ENCODE measurements around the gene C19orf33.
A peak's percentile ranks its signal among the peaks of the same experiment; 100 is the strongest.
"Not testable (repeated sequence)": the region's sequence is repeated elsewhere in the genome, so short reads cannot be mapped to it uniquely, and the experiment has no call there.

C19orf33 gene

DNA sequence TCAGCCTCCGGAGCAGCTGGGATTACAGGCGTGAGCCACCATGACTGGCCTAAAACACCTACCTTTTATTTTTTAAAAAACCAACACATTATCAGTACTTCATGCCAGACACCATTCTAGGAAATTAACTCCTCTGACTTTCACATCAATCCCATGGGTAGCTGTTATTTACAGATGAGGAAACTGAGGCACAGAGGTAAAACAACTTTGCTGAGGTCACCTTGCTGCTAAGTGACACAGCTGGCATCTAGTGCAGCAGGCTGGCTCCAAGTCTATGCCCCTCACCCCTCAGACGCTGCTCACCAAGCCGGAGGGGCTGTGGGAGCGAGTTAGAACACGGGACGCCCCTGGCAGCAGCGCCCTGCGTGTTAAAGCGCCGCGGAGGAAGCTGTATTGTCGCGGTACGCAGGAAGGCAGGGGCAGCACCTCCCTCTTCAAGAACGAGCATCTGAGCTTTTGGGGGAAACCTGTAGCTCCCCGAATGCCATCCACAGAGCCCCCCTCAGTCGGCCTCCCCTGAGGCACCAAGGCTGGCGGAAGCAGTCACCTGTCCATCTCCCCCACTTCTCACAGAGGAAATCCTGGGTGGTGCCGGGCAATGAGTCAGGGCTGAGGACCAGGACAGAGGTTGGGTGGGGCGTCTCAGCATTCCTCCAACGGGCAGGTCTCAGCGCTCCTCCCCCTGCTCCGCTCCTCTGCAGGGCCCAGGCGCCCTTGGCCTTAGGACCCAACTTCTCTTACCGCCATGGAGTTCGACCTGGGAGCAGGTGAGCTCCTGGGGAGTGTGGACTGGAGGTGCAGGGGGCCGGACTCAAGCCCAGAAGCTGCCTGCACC lies at the start of gene C19orf33:
Gene C19orf33, plus strand, starts transcription at position 735 of the 835 bp plus-strand sequence. Its CDS starts 11 bp downstream, at position 746.
- DNase-seq (ENCODE audit: low read depth in 3 of 3), result no peak

DNA sequence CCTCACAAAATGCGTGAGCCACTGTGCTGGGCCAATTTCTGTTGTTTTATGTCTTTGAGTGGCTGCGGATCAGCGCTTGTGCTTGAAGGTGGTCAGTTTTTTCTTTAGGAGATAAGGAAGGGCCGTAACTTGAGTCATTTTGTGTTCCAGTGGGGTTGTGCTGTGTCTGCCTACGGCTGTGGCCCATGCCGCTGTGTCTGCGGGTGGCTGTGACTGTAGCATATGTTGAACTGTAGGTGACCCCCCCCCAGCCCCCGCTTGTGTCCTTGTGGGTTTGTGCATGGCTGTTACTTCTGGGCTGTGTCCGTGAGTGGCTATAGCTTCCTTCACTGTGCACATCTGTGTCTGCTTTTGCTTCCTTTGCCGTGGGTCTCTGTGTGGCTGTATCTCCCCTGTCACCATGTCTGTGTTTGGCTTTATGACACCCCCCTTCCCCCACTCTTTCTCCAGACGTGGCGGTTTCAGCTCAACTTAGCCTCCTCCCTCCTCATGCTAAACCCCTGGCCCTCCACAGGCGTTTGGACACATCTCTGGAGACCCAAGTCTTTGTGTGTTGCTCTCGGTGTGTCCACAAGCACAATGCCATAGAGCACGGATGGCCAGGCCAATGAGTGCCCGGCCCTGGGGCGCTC lies 48.6 kb upstream of the C19orf33 start:
- no peak for DNase-seq (ENCODE audit: low read depth in 3 of 3)

DNA sequence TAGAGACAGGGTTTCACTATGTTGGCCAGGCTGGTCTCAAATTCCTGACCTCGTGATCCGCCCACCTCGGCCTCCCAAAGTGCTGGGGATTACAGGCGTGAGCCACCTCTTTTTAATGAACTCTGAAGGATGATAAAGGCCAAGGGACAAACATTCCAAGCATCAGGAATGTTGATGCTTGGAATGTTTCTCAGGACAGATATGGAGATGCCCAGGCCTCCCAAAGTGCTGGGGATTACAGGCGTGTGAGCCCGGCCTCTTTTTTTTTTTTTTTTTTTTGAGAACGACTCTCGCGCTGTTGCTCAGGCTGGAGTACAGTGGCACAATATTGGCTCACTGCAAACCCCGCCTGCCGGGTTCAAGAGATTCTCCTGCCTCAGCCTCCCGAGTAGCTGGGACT lies 42.1 kb upstream of the C19orf33 start:
- DNase-seq (ENCODE audit: low read depth in 3 of 3), result not testable (repeated sequence)

DNA sequence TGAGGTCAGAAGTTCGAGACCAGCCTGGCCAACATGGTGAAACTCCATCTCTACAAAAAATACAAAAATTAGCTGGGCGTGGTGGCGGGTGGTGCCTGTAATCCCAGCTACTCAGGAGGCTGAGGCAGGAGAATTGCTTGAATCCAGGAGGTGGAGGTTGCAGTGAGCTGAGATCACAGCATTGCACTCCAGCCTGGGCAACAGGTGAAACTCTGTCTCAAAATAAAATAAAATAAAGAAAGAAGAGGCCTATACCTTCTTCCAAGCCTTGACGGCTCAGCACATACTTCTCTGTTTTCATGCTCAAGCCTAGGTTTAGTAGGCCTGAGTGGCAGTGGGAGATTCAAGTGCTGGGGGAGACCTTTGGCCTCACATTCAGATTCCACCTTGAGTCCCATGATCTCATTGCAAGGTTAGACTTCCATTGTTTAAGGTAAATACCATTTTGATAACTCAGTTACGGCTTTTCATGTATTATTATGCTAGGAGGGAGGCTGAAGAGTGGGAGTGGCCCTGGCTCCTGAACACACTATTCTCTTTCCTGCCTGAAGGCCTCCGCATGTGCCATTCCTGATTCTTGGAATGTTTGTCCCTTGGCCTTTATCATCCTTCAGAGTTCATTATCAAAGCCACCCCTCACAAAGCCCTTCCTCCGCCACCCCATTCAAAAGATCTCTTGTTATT lies 41.3 kb upstream of the C19orf33 start:
- no peak for DNase-seq (ENCODE audit: low read depth in 3 of 3)

DNA sequence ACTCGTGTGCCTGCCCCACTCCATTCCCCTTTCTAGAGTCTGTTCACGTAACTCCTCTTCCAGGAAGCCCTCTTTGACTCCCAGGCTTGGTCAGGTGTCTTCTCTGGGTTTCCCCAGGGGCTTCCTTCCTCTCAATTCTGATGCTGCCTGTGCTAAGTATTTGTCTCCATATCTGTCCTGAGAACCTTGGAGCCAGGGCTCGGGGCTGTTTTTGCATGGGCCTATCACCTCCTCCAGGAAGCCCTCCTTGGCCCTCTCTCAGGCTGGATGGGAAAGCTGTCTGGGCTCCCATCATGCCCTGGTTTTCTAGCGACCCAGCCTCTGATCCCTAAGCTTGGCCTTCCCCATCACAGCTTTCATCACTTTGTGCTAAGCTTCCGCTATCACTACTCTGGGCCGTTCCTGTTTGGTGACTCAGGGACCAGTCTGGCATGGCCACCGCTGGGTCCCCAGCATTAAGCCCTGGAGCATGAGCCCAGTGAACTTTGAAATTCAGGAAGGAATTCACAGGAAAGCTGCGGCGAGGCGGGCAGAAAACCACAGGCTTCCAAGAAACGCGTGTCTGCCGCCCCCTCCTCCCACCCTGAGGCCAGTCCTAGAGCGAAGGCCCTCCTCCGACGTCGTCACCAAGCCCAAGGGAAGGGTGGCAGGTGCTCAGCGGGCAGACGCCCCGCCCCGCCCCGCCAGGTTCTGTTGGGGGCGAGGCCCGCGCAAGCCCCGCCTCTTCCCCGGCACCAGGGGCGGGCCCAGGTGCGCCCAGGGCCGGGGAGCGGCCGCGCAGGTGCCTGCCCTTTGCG lies 40.2 kb upstream of the C19orf33 start:
- peak; percentile 57 to 73 (median 63) for DNase-seq (ENCODE audit: low read depth in 3 of 3)

DNA sequence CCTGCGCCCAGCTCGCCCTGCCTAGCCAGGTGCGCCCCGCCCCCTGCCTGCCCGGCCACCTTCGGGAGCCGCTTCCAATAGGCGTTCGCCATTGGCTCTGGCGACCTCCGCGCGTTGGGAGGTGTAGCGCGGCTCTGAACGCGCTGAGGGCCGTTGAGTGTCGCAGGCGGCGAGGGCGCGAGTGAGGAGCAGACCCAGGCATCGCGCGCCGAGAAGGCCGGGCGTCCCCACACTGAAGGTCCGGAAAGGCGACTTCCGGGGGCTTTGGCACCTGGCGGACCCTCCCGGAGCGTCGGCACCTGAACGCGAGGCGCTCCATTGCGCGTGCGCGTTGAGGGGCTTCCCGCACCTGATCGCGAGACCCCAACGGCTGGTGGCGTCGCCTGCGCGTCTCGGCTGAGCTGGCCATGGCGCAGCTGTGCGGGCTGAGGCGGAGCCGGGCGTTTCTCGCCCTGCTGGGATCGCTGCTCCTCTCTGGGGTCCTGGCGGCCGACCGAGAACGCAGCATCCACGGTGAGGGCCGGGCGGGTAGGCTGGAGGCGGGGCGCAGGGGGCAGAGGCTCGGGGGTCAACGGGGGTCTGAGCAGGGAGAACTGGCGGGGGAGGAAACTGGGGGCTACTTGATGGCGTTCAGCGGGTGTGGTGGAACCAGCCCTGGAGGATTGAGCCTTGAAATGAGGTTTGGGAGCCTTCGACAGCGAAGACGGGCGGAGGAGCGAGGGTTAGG lies 39.4 kb upstream of the C19orf33 start, which contains the start of gene SPINT2:
Gene SPINT2, plus strand, starts transcription at position 88 of the 727 bp plus-strand sequence. Its CDS starts 320 bp downstream, at position 408.
- DNase-seq (ENCODE audit: low read depth in 3 of 3), result peak in 1 of 3 experiments; percentile 15

DNA sequence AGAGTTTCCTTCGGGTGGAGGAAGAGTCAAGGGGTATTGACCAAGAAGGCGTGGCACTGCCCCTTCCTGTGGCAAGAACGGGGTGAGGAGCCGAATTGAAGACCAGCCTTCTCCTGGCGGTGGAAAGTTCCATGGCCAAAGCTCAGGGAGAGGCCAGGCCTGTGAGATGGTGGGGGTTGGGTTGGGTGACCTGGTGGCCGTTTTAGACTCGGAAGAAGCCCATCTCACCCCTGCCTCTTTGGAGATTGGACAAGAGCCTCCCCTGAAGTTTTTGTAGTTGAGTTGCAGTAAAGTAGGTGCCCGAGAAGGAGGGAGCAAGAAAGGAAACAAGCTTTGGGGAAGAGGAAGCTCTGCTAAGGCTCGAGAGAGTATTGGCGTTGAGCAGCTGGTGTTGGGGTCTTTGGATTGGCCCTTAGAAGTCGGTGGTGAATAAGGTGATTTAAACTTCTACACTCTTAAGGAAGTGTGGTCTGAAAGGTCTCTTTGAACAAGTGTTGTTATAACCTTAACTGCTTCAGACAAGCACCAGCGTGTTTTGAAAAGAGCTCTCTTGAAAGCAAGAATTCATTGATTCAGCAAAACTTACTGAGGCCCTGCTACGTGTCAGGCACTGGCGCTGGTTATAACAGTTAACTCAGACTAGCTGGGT lies 38.7 kb upstream of the C19orf33 start:
- no peak for DNase-seq (ENCODE audit: low read depth in 3 of 3)

DNA sequence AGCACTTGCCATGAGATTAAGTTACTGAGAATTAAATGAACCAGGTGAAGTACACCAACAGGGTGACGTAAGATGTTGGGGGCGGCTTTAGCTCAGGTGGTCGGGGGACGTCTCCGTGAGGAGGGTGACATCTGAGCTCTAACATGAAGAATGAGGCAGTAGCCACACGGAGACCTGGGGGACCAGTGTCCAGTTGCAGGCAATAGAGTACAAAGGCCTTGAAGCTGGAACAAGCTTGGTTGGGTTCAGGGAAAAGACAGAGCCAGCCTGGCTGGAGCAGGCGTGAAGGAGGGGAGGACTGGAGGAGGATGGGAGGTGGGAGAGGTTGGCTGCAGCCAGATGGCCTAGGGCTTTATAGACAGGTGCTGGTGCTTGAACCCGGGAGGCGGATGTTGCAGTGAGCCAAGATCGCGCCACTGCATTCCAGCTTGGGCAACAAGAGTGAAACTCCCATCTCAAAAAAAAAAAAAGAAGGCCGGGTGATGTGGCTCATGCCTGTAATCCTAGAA lies 38.1 kb upstream of the C19orf33 start:
- DNase-seq (ENCODE audit: low read depth in 3 of 3), result no peak

DNA sequence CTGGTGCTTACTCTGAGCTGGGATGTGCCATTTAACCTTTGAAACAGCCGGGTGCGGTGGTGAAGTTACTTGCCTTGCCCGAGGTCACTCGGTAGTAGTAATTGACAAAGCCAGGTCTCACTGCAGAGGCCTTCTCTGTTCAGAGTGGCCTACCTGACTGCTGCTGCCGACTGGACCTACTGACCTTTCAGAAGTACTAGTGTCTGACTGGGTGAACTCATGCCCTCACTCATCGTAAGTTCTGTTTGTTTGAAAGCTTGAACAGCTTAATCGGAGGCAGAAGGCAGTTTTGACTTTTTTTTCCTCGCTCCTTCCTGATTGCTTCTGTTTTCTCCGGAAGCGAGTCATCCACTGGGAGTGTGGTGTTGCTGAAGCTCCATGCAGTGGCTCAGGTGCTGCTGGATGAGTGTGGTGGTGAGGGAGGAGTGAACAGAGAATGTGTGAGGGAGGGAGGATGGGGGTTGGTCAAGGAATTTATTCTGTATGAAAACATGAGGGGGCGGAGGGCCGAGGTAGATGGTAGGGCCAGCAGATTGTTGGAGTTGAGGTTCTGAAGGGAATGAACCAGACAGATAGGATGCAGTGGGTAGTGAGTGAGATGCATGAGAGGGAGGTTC lies 37.0 kb upstream of the C19orf33 start:
- DNase-seq (ENCODE audit: low read depth in 3 of 3), result no peak

DNA sequence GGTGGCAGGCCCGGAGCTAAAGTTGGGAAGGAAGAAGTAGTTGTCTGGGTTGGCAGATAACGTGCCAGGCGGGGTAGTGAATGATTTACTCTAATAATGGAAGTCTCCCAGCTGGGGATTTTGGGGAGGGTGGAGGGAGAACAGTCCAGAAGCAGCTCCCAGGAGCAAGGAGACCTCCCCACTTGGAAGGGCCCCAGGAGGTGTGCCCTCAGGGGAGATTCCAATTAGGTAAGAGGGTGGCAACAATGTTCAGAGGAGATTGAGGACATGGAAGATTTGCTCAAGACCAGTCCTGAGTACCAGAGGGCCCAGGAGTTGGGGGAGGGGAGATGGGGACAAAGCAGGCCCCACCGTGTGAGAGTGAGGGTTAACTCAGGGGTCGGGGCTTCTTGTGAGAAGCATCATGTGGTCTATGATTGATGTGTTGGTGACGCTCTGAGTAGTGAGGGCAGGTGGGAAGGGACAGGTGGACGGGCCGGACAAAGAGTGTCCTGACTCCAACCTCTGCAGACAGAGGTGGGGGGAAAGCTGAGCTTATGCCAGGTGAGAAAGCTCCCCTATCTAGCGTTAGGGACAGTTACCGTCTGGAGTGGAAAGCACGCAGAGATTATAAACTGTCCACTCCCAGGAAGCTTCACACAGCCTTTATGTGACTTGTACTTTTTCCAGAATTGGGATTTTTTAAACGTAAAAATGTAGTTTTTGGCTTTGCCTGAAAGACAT lies 36.1 kb upstream of the C19orf33 start:
- DNase-seq (ENCODE audit: low read depth in 3 of 3), result no peak

DNA sequence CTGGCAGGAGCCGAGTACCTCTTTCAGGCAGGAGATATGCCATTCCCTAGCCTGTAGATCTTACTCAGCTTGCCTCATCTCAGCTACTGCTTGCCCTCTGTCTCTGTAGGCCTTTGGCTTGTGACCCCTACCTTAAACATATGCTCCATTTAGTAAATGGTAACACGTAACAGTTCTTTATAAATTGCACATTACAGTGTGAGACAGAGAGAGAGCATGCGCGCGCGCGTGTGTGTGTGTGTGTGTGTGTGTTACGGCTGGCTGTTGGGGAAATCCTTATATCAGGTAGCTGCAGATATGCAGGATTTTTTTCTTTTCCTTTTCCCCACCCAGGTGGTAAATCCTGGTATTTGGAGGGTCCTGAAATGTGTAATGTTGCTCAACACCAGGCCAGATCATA lies 35.5 kb upstream of the C19orf33 start:
- no peak for DNase-seq (ENCODE audit: low read depth in 3 of 3)

DNA sequence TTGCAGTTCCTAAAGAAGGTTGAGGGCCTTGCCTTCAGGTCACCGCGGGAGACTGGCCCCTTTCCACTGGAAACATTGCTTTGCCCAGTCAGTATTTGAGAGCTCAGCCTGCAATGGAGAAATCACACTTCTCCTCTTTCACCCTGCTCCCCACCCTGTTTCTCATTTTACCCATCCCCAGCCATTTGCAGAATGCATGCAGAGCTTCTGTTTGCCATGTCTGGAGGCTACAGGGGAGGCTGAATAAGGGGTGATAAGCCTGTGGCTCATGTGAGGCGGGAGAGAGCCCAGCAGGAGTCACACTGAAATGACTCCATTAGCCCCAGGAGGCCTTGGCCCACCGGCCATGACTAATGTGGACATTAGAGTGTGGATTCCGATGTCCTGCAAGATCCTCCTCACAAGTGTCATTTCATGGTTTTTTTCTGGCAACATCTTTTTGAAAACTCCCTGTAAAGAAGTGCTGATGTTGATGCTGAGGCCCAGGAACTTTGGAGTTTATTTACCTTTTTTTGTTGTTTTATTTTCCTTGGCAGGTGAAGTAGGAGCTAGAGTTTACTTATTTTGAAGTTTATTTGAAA lies 33.4 kb upstream of the C19orf33 start:
- DNase-seq (ENCODE audit: low read depth in 3 of 3), result no peak

DNA sequence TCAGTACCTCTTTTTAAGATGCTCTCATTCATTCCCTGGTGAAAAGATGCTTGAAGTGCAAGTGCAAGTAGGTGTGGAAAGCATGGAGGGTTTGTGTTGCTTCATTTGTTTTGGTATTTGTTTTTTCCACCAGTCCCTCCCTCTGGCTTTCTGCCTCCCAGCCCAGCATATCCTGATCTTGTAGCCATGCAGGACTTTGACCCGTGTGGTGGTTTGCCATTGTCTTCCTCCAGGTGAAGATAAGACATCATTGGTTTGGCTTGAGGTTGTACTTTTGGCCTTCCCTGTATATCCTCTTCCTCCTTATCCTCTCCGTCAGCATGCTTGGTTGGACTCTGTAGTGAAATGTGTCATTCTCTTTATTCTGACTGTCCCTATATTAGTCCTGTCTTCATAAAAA lies 30.6 kb upstream of the C19orf33 start:
- no peak for DNase-seq (ENCODE audit: low read depth in 3 of 3)

DNA sequence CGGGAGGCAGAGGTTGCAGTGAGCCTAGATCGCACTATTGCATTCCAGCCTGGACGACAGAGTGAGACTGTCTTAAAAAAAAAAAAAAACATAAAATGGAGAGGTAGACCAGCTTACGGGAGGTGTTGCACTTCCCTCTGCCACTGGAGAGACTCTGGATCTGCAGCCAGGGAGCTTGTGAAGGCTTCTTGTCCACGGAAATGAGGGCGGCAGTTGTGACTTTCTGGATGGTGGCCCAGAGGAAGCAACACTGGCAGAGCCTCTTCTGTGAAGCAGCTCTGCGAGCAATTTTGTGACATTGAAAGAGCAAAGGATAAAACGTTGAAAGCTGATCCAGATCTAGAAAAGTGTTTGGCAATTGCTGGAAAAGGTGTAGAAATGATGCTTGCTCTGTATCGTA lies 29.3 kb upstream of the C19orf33 start:
- DNase-seq (ENCODE audit: low read depth in 3 of 3), result no peak

DNA sequence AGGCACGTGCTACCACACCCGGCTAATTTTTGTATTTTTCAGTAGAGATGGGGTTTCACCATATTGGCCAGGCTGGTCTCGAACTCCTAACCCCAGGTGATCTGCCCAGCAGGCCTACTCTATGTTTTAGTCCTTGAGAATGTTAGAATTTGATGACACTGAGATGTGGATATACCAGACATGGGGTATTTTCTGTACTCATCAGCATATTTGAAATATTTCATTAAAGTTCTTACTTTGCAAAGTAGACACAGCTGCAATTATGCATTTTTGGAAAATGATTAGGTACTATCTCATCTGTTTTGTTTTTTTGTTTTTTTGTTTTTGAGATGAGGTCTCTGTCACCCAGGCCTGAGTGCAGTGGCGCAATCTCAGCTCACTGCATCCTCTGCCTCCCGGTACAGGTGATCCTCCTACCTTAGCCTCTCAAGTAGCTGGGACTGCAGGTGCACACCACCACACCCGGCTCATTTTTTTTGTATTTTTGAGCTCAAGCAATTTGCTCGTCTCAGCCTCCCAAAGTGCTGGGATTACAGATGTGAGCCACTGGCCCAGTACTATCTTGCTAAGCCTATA lies 27.0 kb upstream of the C19orf33 start:
- DNase-seq (ENCODE audit: low read depth in 3 of 3), result no peak

DNA sequence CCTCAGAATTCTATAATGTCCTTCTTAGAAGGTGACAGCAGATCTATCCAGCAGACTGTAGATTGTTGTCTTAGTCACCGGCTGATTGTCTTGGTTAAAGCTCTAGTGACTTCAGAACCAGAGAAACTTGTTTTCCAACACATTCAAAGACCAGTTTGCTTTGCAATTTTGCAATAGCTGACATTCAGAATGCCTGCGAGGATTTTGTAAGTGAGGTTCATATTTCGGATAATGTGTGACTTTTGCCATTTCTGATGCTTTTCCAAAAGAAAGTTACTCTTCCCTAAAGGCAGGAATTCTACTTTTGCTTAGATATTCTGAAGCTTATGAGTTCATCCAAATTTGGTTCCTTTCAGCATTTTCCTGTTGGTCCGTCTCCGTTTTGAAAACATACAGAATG lies 26.5 kb upstream of the C19orf33 start:
- no peak for DNase-seq (ENCODE audit: low read depth in 3 of 3)

DNA sequence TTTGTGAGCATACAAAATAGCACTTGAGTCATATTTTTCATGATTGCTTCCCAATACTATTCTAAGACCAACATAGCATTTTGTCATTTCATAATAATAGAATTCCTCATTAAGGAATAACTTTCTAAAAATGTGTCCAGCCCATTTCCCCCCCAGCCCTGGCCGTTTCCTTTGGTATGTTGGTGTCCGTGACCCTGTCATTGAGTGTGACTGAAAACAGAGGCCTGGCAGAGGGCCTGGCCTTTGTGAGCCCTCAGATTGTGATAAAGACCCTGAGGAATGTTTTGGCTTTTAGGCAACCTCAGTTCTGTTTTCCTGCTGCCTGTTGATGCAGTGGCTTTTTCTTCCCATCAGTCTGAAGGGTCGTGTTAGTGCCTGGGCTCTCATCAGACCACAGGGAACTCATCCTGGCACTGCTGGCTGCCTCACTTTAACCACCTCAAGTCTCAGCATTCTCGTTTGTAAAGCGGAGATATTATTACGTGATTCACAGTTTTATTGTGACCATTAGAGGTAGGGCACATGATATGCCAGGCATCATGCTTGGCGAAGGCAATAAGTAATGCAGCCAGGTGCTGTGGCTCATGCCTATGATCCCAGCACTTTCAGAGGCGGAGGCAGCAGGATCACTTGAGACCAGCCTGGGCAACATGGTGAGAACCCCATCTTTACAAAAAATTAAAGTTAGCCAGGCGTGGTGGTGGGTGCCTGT lies 25.9 kb upstream of the C19orf33 start:
- DNase-seq (ENCODE audit: low read depth in 3 of 3), result no peak

DNA sequence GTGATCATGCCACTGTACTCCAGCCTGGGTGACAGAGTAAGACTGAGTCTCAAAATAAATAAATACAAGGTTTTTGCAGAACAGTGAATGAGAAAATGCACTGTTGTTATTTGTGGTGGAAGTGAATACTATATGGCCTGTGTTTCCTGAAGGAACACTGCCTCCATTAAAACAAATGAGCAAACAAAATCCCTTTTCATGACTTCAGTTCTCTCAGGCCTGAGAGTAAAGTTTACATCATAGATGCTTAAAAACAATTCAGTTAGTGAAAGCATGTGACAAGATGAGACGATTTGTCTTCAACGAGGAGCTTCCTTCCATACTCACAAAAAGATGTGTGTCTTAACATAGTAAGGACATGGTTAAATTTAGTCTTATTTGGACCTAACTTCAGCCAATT lies 25.3 kb upstream of the C19orf33 start:
- no peak for DNase-seq (ENCODE audit: low read depth in 3 of 3)

All from stimulated activated CD4-positive, alpha-beta T cell treated with anti-CD3 and anti-CD28 coated beads, TNF-alpha, amount 100 ng/mL, for 4 hours (primary cell).